NOMO-1 treated with DMSO at 0.1 percent for 48 hours (cell line): ENCODE measurements around the gene GLIS2.

Source experiments
- DNase-seq: peaks from one replicate; lab custom pipeline; 2025; ENCODE audit not compliant: unreplicated experiment; lab: John Stamatoyannopoulos, UW

Gene GLIS2

GRCh38 chr16:4369007-4369733 lies 53.3 kb downstream of the GLIS2 start:
- no peak for DNase-seq

- no peak for DNase-seq
Measured at GRCh38 chr16:4370151-4370550, 54.3 kb downstream of the GLIS2 start.

- no peak for DNase-seq
Measured at GRCh38 chr16:4370570-4371356, 54.9 kb downstream of the GLIS2 start.

GRCh38 chr16:4371357-4372000 lies 55.6 kb downstream of the GLIS2 start, which contains the start of gene VASN:
Gene VASN (plus strand): TSS chr16:4371848. CDS start chr16:4380878, 9,030 bp downstream.
- DNase-seq, result no peak

GRCh38 chr16:4372001-4372577 lies 56.2 kb downstream of the GLIS2 start:
- DNase-seq, result no peak

GRCh38 chr16:4372578-4373355 lies 56.9 kb downstream of the GLIS2 start:
- no peak for DNase-seq

GRCh38 chr16:4373356-4373908 lies 57.6 kb downstream of the GLIS2 start:
- no peak for DNase-seq

- no peak for DNase-seq
Measured at GRCh38 chr16:4373909-4374742, 58.3 kb downstream of the GLIS2 start.

GRCh38 chr16:4375717-4376116 lies 59.9 kb downstream of the GLIS2 start:
- DNase-seq, result no peak

GRCh38 chr16:4376126-4376892 lies 60.4 kb downstream of the GLIS2 start:
- DNase-seq, result no peak

GRCh38 chr16:4376893-4377572 lies 61.2 kb downstream of the GLIS2 start:
- DNase-seq, result no peak

GRCh38 chr16:4377573-4378154 lies 61.8 kb downstream of the GLIS2 start:
- DNase-seq, result no peak

- no peak for DNase-seq
Measured at GRCh38 chr16:4378161-4378666, 62.3 kb downstream of the GLIS2 start.

GRCh38 chr16:4378999-4379690 lies 63.3 kb downstream of the GLIS2 start:
- DNase-seq, result no peak

- DNase-seq, result no peak
Measured at GRCh38 chr16:4380119-4381063, 64.5 kb downstream of the GLIS2 start.
